Raji (cell line): ENCODE results near the gene PAM16.

Source experiments
- POLR2A ChIP-seq: IDR thresholded peaks from 2 replicates; pipeline ENCODE4 v1.6.1; 2011; ENCODE audit warnings: low read depth, low read length, control low read depth; ENCODE audit not compliant: insufficient read depth

PAM16 gene

GRCh38 chr16:4386451-4386805 lies 35.3 kb upstream of the PAM16 start:
- TF ChIP-seq POLR2A = no peak

DNA sequence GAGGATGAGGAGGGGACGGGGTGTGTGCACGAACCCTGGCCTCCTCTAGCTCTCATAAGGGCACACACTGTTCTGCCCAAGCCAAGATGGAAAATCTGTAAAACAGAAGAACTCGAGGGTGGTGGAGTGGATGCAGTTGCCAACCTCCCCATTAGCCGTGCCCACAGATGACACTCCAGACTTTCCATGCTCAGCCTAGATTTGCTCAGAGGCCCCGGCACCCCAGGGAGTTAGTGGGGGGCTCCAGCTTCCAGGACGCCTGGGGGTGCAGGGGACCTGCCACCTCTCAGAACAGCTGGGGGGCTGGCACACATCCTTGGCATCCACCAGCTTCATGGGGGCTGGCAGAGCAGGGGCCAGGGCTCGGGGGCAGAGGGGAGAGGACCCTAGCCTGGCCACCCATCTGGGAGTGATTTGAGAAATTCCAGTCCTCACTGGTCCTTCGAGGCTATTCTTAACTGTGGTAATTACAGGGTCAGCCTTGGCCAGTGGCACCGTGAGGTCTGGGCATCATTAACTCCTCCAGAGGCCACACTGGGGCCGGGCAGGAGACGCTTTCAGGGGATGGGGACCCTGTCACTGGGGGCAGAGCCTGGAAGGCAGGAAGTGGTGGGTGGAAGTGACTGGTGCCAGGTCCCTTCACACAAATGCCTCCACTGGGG lies 34.8 kb upstream of the PAM16 start:
- TF ChIP-seq POLR2A = no peak

GRCh38 chr16:4385066-4385788 lies 34.1 kb upstream of the PAM16 start:
- no peak for TF ChIP-seq POLR2A

DNA sequence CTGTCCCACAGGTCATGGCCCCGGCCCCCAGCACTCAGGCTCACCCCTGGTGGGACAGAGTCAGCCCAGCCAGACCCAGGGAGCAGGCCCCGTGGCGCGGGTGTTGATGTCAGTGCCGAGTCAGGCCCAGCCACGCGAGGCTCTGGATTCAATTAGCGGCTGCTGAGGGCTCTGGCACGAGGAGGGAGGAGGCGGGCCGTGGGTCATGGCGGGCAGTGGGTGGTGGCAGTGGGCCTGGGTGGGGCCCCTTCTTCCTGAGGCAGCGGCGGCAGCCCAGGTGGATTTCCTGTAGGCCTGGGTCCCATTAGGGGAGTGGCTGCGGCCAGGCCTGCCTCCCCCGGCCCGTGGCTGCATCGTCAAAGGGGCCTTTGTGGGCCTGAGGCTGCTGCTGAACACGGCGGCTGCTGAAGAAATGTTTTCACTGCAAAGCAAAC lies 33.4 kb upstream of the PAM16 start:
- no peak for TF ChIP-seq POLR2A

- TF ChIP-seq POLR2A = no peak
Observed at GRCh38 chr16:4383591-4384444, 32.7 kb upstream of the PAM16 start.

DNA sequence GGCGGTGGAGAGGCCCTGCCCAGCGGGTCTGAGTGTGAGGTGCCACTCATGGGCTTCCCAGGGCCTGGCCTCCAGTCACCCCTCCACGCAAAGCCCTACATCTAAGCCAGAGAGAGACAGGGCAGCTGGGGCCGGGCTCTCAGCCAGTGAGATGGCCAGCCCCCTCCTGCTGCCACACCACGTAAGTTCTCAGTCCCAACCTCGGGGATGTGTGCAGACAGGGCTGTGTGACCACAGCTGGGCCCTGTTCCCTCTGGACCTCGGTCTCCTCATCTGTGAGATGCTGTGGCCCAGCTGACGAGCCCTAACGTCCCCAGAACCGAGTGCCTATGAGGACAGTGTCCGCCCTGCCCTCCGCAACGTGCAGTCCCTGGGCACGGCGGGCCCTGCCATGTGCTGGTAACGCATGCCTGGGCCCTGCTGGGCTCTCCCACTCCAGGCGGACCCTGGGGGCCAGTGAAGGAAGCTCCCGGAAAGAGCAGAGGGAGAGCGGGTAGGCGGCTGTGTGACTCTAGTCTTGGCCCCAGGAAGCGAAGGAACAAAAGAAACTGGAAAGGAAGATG lies 31.8 kb upstream of the PAM16 start:
- TF ChIP-seq POLR2A = no peak

DNA sequence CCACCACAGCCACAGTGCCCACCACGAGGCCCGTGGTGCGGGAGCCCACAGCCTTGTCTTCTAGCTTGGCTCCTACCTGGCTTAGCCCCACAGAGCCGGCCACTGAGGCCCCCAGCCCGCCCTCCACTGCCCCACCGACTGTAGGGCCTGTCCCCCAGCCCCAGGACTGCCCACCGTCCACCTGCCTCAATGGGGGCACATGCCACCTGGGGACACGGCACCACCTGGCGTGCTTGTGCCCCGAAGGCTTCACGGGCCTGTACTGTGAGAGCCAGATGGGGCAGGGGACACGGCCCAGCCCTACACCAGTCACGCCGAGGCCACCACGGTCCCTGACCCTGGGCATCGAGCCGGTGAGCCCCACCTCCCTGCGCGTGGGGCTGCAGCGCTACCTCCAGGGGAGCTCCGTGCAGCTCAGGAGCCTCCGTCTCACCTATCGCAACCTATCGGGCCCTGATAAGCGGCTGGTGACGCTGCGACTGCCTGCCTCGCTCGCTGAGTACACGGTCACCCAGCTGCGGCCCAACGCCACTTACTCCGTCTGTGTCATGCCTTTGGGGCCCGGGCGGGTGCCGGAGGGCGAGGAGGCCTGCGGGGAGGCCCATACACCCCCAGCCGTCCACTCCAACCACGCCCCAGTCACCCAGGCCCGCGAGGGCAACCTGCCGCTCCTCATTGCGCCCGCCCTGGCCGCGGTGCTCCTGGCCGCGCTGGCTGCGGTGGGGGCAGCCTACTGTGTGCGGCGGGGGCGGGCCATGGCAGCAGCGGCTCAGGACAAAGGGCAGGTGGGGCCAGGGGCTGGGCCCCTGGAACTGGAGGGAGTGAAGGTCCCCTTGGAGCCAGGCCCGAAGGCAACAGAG lies 31.0 kb upstream of the PAM16 start:
- no peak for TF ChIP-seq POLR2A

DNA sequence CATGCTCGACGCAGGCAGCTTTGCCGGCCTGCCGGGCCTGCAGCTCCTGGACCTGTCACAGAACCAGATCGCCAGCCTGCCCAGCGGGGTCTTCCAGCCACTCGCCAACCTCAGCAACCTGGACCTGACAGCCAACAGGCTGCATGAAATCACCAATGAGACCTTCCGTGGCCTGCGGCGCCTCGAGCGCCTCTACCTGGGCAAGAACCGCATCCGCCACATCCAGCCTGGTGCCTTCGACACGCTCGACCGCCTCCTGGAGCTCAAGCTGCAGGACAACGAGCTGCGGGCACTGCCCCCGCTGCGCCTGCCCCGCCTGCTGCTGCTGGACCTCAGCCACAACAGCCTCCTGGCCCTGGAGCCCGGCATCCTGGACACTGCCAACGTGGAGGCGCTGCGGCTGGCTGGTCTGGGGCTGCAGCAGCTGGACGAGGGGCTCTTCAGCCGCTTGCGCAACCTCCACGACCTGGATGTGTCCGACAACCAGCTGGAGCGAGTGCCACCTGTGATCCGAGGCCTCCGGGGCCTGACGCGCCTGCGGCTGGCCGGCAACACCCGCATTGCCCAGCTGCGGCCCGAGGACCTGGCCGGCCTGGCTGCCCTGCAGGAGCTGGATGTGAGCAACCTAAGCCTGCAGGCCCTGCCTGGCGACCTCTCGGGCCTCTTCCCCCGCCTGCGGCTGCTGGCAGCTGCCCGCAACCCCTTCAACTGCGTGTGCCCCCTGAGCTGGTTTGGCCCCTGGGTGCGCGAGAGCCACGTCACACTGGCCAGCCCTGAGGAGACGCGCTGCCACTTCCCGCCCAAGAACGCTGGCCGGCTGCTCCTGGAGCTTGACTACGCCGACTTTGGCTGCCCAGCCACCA lies 30.2 kb upstream of the PAM16 start:
- no peak for TF ChIP-seq POLR2A

DNA sequence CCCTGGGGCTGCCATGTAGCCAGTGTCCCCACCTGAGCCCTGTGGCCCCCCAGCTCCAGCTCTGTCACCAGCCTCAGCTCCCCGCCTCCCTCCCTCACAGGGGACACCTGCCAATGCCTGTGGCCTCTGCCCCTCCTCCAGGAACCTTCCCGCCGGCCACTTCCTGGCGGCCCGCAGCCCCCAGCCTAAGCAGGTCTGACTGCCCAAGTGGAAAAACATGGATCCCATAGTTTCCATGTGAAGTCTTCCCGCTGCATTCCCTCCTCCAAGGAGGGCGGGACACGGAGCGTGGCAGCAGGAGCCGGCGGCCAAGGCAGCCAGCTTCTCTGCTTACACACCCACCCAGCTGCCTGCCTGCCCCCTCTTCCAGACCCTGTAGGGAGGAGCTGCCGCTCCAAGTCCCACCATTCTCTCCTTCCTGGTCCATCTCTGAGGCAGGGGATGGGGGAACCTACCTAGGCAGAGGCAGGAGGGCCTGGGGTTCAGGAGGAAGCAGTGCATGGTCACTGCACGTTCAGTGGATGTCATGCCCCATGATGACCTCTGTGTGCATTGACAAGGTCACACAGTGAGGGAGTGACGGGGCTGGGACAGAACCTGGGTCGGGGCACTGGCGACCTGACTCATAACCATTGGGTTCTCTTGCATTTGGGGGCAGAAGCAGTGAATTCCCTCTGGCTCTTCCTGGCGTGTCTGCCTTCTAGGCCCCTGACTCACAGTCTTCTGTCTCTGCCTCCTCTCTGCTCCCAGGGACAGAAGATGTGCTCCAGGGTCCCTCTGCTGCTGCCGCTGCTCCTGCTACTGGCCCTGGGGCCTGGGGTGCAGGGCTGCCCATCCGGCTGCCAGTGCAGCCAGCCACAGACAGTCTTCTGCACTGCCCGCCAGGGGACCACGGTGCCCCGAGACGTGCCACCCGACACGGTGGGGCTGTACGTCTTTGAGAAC lies 29.3 kb upstream of the PAM16 start:
- no peak for TF ChIP-seq POLR2A

- TF ChIP-seq POLR2A = no peak
Observed at GRCh38 chr16:4378999-4379690, 28.0 kb upstream of the PAM16 start.

GRCh38 chr16:4378161-4378666 lies 27.1 kb upstream of the PAM16 start:
- no peak for TF ChIP-seq POLR2A

DNA sequence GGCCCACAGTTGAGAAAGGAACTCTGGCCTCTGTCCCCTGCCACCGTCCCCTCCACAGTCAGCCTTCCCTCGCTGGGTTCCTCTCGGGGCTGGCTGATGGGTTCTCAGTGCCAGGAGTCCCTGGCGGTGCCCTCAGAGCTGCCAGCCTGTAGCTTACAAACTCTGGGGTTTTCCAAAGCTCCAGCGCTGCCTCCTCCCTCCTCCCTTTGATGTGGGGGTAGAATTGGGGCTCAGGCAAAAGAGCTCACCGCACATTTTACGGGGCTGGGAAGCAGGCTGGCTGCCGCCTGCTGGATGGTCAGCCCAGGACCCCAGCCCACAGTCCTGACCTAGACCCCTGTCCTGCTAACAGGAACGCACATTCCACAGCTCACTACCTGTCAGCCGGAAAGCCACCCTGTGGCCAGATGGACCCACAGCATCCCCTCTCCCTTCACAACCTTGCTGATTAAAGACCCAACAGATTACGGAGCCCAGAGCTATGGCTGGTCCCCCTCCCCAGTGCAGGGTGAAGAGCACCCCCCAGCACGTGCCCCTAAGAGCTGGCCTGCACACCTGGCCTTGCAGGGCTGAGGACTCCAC lies 26.5 kb upstream of the PAM16 start:
- no peak for TF ChIP-seq POLR2A
